Testis (tissue), 2 donors: Measurements from ENCODE around the gene KAT14.

Experiments
- POLR2A ChIP-seq: fragments of 450-650 bp; IDR thresholded peaks from one replicate; pipeline ENCODE4 v1.6.1; 2017; ENCODE audit warnings: antibody characterized with exemption, mild to moderate bottlenecking, moderate library complexity
- TF ChIP-seq, protein P1 (sequence below), 3 experiments: fragments of 450-650 bp in 2 of 3; fragments of 200-600 bp in 1 of 3; sonication (generic) in 1 of 3; IDR thresholded peaks; one replicate each; pipeline ENCODE4 v1.5.1; 2016 to 2019; ENCODE audit warnings: antibody characterized with exemption in 3 of 3, mild to moderate bottlenecking in 2 of 3, moderate library complexity in 1 of 3

DNA sequence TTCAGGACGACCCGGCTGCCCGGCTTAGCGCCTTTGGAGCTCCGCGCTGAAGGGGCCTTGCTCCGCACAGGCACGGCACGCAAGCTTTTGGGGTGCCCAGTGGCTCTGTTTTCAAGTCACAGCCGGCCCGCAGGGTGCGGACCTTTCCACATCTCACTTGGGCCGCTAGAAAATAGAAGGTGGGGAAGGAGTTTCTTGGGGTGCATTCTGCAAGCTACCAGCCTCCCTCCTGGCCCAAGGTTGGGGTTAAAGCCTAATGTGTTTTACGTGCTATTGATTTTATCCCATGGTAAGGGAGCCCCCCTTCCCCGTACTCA lies 561 bp downstream of the KAT14 start:
- no peak for TF ChIP-seq POLR2A
- TF ChIP-seq, protein P1, sequence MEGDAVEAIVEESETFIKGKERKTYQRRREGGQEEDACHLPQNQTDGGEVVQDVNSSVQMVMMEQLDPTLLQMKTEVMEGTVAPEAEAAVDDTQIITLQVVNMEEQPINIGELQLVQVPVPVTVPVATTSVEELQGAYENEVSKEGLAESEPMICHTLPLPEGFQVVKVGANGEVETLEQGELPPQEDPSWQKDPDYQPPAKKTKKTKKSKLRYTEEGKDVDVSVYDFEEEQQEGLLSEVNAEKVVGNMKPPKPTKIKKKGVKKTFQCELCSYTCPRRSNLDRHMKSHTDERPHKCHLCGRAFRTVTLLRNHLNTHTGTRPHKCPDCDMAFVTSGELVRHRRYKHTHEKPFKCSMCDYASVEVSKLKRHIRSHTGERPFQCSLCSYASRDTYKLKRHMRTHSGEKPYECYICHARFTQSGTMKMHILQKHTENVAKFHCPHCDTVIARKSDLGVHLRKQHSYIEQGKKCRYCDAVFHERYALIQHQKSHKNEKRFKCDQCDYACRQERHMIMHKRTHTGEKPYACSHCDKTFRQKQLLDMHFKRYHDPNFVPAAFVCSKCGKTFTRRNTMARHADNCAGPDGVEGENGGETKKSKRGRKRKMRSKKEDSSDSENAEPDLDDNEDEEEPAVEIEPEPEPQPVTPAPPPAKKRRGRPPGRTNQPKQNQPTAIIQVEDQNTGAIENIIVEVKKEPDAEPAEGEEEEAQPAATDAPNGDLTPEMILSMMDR (IDR thresholded peaks at IDR 0.05), result no peak
